Endodermal cell (in vitro differentiated cells): Measurements from ENCODE around the gene GDF9. TPM values are rescaled to one million over a fixed set of nuclear protein-coding genes. Genes with fewer than 3 reads are reported as not detected.

ENCODE experiments used
- DNase-seq: peaks from one replicate; pipeline ENCODE4 v3.0.0-alpha.2; 2017
- H3K27ac ChIP-seq: 2 replicates; pipeline ENCODE4 v1.5.1; 2013; ENCODE audit warnings: mild to moderate bottlenecking, low read depth, low read length, moderate library complexity
- H3K27me3 ChIP-seq: 2 replicates; pipeline ENCODE4 v1.6.1; 2013; ENCODE audit warnings: mild to moderate bottlenecking, low read length, moderate library complexity; ENCODE audit not compliant: insufficient read depth, control insufficient read depth, poor library complexity, severe bottlenecking
- H3K36me3 ChIP-seq: 2 replicates; pipeline ENCODE4 v1.7.0; 2013; ENCODE audit warnings: mild to moderate bottlenecking, low read length, moderate library complexity; ENCODE audit not compliant: control insufficient read depth, insufficient read depth
- H3K4me1 ChIP-seq: one replicate; pipeline ENCODE4 v1.7.0; 2013; ENCODE audit warnings: low read length; ENCODE audit not compliant: control insufficient read depth, insufficient read depth
- H3K4me3 ChIP-seq: 2 replicates; pipeline ENCODE4 v1.5.1; 2013; ENCODE audit warnings: mild to moderate bottlenecking, low read length, moderate library complexity
- H3K9ac ChIP-seq: 2 replicates; pipeline ENCODE4 v1.6.1; 2013; ENCODE audit warnings: mild to moderate bottlenecking, low read length, moderate library complexity; ENCODE audit not compliant: poor library complexity, severe bottlenecking; ENCODE audit errors: extremely low read depth
- H3K9me3 ChIP-seq: 2 replicates; pipeline ENCODE4 v1.6.1; 2013; ENCODE audit warnings: mild to moderate bottlenecking, low read length, moderate library complexity; ENCODE audit not compliant: control insufficient read depth
- H3K27ac Mint-ChIP-seq: 2 replicates; pipeline ENCODE4 v1.8.0; 2020; ENCODE audit warnings: mixed read lengths
- H3K27me3 Mint-ChIP-seq: 2 replicates; pipeline ENCODE4 v1.8.0; 2021; ENCODE audit warnings: mild to moderate bottlenecking, mixed read lengths; ENCODE audit not compliant: insufficient read depth
- H3K36me3 Mint-ChIP-seq: 2 replicates; pipeline ENCODE4 v1.8.0; 2020; ENCODE audit warnings: low read depth, mixed read lengths
- H3K4me1 Mint-ChIP-seq: 2 replicates; pipeline ENCODE4 v1.8.0; 2020; ENCODE audit warnings: mixed read lengths
- H3K4me3 Mint-ChIP-seq: 2 replicates; pipeline ENCODE4 v1.8.0; 2020; ENCODE audit warnings: mild to moderate bottlenecking, moderate library complexity, mixed read lengths
- H3K9me3 Mint-ChIP-seq: 2 replicates; pipeline ENCODE4 v1.8.0; 2020; ENCODE audit warnings: mild to moderate bottlenecking, mixed read lengths
- CTCF ChIP-seq: fragments of 200-600 bp; sonication (generic); conservative IDR thresholded peaks from 2 replicates; pipeline ENCODE4 v1.5.0; 2021; ENCODE audit warnings: antibody characterized with exemption, mild to moderate bottlenecking
- WGBS, 2 experiments: methylation state at CpG; one replicate each; pipeline versions ENCODE4 v1.1.5 to v1.1.7; 2013; ENCODE audit warnings: missing lambda C conversion rate in 2 of 2, mixed read lengths in 1 of 2; ENCODE audit not compliant: insufficient coverage in 1 of 2, insufficient read length in 1 of 2; 5-methylcytosine and 5-hydroxymethylcytosine counted together
- total RNA-seq, 2 donors: library from RNA; stranded (reverse); fragmentation: NEBNext Ultra II Directional in 1 of 2; extraction: Animal tissue kit (Norgen Biotek cat#: 25700) in 1 of 2; gene quantifications; 2 replicates in 1 of 2; 3 replicates in 1 of 2; pipeline ENCODE4 v1.2.1, GENCODE V29; 2021

GDF9 gene
- total RNA-seq, 2 donors from 2014 or later, result 0.26 to 0.33 TPM

- no peak overlapping the region for H3K4me3 Mint-ChIP-seq
- no peaks in the 10 kb centered on the region for H3K4me1 Mint-ChIP-seq
- no peaks in the 10 kb centered on the region for H3K27me3 ChIP-seq
- peaks cover 6% of the 10 kb centered on the region for H3K4me1 ChIP-seq
- WGBS, 2 experiments, result 83 to 100% methylated on average over 1 of the region's 1 CpG
- no peak overlapping the region for H3K9ac ChIP-seq
- H3K9me3 ChIP-seq, result no peaks in the 10 kb centered on the region
- H3K36me3 ChIP-seq, result peaks cover 93% of the 10 kb centered on the region
- no peak overlapping the region for H3K4me3 ChIP-seq
- H3K36me3 Mint-ChIP-seq, result peaks cover 41% of the 10 kb centered on the region
- no peaks in the 10 kb centered on the region for H3K9me3 Mint-ChIP-seq
- DNase-seq, result no peak
- no peak overlapping the region for H3K27ac Mint-ChIP-seq
- no peak for TF ChIP-seq CTCF
- H3K27ac ChIP-seq, result no peak overlapping the region
- no peaks in the 10 kb centered on the region for H3K27me3 Mint-ChIP-seq
Measured at GRCh38 chr5:132876020-132876759, 9.9 kb upstream of the GDF9 start.

GRCh38 chr5:132873930-132874271 is 7.6 kb upstream of the GDF9 start:
- DNase-seq, result no peak
- H3K4me3 ChIP-seq, result no peak overlapping the region
- H3K4me1 Mint-ChIP-seq, result no peaks in the 10 kb centered on the region
- H3K36me3 Mint-ChIP-seq, result peaks cover 24% of the 10 kb centered on the region
- H3K9ac ChIP-seq, result no peak overlapping the region
- H3K4me3 Mint-ChIP-seq, result no peak overlapping the region
- no peaks in the 10 kb centered on the region for H3K27me3 ChIP-seq
- 97 to 100% methylated on average over 2 to 3 of the region's 3 CpGs for WGBS, 2 experiments
- H3K27me3 Mint-ChIP-seq, result no peaks in the 10 kb centered on the region
- H3K4me1 ChIP-seq, result peaks cover 6% of the 10 kb centered on the region
- no peaks in the 10 kb centered on the region for H3K9me3 ChIP-seq
- H3K27ac Mint-ChIP-seq, result no peak overlapping the region
- no peak for TF ChIP-seq CTCF
- H3K27ac ChIP-seq, result no peak overlapping the region
- H3K36me3 ChIP-seq, result peaks cover 89% of the 10 kb centered on the region
- no peaks in the 10 kb centered on the region for H3K9me3 Mint-ChIP-seq

GRCh38 chr5:132873119-132873929 is 7.1 kb upstream of the GDF9 start, which contains the start of gene LEAP2:
Gene LEAP2 (plus strand): TSS chr5:132873668. CDS start chr5:132873695, 27 bp downstream.
- Mint-ChIP-seq H3K4me3 (no peak within 1 kb of the TSS), H3K4me1 (no peaks in the 10 kb centered on the region), H3K9me3 (no peaks in the 10 kb centered on the region), H3K27me3 (no peaks in the 10 kb centered on the region), H3K36me3 (peaks cover 25% of the 10 kb centered on the region), H3K27ac (no peak within 1 kb of the TSS)
- WGBS, 2 experiments, result 93 to 100% methylated on average over 4 to 6 of the region's 6 CpGs
- Histone ChIP-seq H3K4me1 (peaks cover 6% of the 10 kb centered on the region), H3K9ac (no peak within 1 kb of the TSS), H3K36me3 (peaks cover 89% of the 10 kb centered on the region), H3K9me3 (no peaks in the 10 kb centered on the region), H3K27me3 (no peaks in the 10 kb centered on the region), H3K27ac (no peak within 1 kb of the TSS), H3K4me3 (no peak within 1 kb of the TSS)
- no peak for DNase-seq
- no peak for TF ChIP-seq CTCF
